ENCODE measurements around the gene MIPEP.
"Not testable (repeated sequence)": the region's sequence is repeated elsewhere in the genome, so short reads cannot be mapped to it uniquely, and the experiment has no call there.

GRCh38 chr13:23881402-23881800, 7.8 kb downstream of the MIPEP start:
- TF ChIP-seq POLR2A (IDR thresholded peaks at IDR 0.05) = not testable (repeated sequence)
- TF ChIP-seq, protein P1, sequence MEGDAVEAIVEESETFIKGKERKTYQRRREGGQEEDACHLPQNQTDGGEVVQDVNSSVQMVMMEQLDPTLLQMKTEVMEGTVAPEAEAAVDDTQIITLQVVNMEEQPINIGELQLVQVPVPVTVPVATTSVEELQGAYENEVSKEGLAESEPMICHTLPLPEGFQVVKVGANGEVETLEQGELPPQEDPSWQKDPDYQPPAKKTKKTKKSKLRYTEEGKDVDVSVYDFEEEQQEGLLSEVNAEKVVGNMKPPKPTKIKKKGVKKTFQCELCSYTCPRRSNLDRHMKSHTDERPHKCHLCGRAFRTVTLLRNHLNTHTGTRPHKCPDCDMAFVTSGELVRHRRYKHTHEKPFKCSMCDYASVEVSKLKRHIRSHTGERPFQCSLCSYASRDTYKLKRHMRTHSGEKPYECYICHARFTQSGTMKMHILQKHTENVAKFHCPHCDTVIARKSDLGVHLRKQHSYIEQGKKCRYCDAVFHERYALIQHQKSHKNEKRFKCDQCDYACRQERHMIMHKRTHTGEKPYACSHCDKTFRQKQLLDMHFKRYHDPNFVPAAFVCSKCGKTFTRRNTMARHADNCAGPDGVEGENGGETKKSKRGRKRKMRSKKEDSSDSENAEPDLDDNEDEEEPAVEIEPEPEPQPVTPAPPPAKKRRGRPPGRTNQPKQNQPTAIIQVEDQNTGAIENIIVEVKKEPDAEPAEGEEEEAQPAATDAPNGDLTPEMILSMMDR (IDR thresholded peaks at IDR 0.05) = not testable (repeated sequence)

Data from esophagus squamous epithelium (tissue), 4 donors.